Astrocyte (in vitro differentiated cells and primary cell): ENCODE measurements around the gene XG.

Experiments used
- EZH2 ChIP-seq: IDR thresholded peaks from 2 replicates; pipeline ENCODE4 v1.6.1; 2012; ENCODE audit warnings: mild to moderate bottlenecking, low read length, inconsistent platforms; ENCODE audit not compliant: insufficient read depth
- TF ChIP-seq, protein P1 (sequence below): IDR thresholded peaks from 2 replicates; pipeline ENCODE4 v1.5.1; 2011; ENCODE audit warnings: low read depth, mild to moderate bottlenecking, inconsistent platforms, low read length, moderate library complexity; ENCODE audit not compliant: insufficient read depth

DNA sequence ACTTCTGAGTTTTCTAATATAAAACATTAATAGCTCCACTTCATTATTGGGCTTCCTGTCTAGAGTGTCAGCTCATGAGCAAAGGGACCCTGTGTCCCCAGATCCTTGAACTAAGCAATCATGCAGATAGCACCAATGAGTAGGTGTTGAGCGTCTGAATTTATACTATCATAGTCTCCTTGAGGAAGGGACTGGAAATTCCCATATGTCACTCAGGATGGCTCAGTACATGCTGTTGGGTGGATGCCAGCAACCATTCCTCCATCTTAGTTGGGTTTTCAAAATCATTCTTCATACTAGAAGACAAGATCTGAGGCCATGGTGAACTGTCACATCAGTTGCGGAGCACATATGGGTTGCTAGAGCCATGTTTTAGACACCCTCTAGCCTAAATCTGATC is 33.0 kb upstream of the XG start:
- TF ChIP-seq, protein P1, sequence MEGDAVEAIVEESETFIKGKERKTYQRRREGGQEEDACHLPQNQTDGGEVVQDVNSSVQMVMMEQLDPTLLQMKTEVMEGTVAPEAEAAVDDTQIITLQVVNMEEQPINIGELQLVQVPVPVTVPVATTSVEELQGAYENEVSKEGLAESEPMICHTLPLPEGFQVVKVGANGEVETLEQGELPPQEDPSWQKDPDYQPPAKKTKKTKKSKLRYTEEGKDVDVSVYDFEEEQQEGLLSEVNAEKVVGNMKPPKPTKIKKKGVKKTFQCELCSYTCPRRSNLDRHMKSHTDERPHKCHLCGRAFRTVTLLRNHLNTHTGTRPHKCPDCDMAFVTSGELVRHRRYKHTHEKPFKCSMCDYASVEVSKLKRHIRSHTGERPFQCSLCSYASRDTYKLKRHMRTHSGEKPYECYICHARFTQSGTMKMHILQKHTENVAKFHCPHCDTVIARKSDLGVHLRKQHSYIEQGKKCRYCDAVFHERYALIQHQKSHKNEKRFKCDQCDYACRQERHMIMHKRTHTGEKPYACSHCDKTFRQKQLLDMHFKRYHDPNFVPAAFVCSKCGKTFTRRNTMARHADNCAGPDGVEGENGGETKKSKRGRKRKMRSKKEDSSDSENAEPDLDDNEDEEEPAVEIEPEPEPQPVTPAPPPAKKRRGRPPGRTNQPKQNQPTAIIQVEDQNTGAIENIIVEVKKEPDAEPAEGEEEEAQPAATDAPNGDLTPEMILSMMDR: no peak
- TF ChIP-seq EZH2: no peak
